ENCODE measurements around the gene RAB40A.
A peak's percentile ranks its signal among the peaks of the same experiment; 100 is the strongest.
"Not testable (repeated sequence)": the region's sequence is repeated elsewhere in the genome, so short reads cannot be mapped to it uniquely, and the experiment has no call there.

The RAB40A gene

GRCh38 chrX:103464072-103464773, 55.1 kb downstream of the RAB40A start:
- Mint-ChIP-seq H3K36me3 (ENCODE audit: low read depth) (peaks cover under 1% of the 10 kb centered on the region), H3K4me3 (peak overlapping the region; percentile 93), H3K9me3 (no peaks in the 10 kb centered on the region), H3K27ac (peak overlapping the region; percentile 82), H3K27me3 (ENCODE audit: low read depth) (peaks cover 8% of the 10 kb centered on the region), H3K4me1 (ENCODE audit: low read depth) (peaks cover 11% of the 10 kb centered on the region)

GRCh38 chrX:103461156-103461555, 58.1 kb downstream of the RAB40A start:
- Mint-ChIP-seq H3K36me3 (ENCODE audit: low read depth) (peaks cover 2% of the 10 kb centered on the region), H3K27me3 (ENCODE audit: low read depth) (peaks cover 10% of the 10 kb centered on the region), H3K27ac (no peak overlapping the region), H3K4me3 (no peak overlapping the region), H3K9me3 (no peaks in the 10 kb centered on the region), H3K4me1 (ENCODE audit: low read depth) (peaks cover 13% of the 10 kb centered on the region)

GRCh38 chrX:103460001-103460755, 59.1 kb downstream of the RAB40A start:
- H3K27me3 Mint-ChIP-seq (ENCODE audit: low read depth): peaks cover 10% of the 10 kb centered on the region
- H3K4me1 Mint-ChIP-seq (ENCODE audit: low read depth): peaks cover 13% of the 10 kb centered on the region
- not testable (repeated sequence) for H3K4me3 Mint-ChIP-seq; H3K9me3 Mint-ChIP-seq; H3K36me3 Mint-ChIP-seq (ENCODE audit: low read depth)
- H3K27ac Mint-ChIP-seq: peak overlapping the region; percentile 74

- Mint-ChIP-seq H3K27me3 (ENCODE audit: low read depth) (peaks cover 3% of the 10 kb centered on the region), H3K27ac (no peak overlapping the region), H3K36me3 (ENCODE audit: low read depth) (no peaks in the 10 kb centered on the region), H3K4me1 (ENCODE audit: low read depth) (no peaks in the 10 kb centered on the region), H3K4me3 (no peak overlapping the region), H3K9me3 (no peaks in the 10 kb centered on the region)
Observed at GRCh38 chrX:103453655-103454054, 65.6 kb downstream of the RAB40A start.
